GM18951 (cell line): ENCODE data around the gene CA12.

ENCODE experiments used
- POLR2A ChIP-seq: IDR thresholded peaks from 4 replicates; pipeline ENCODE4 v1.6.1; 2011; ENCODE audit warnings: mild to moderate bottlenecking; ENCODE audit not compliant: insufficient read length, insufficient read depth; ENCODE audit errors: extremely low read depth
- in situ Hi-C: fragments of 300-500 bp; cut with MboI; formaldehyde crosslinking; loops from one replicate; pipeline ENCODE4 v1.12.0; 2022; ENCODE audit warnings: low sequenced_read_pairs, mixed read lengths, inconsistent platforms; ENCODE audit not compliant: unreplicated experiment

CA12 gene

GRCh38 chr15:63409179-63409578 lies 27.5 kb upstream of the CA12 start:
- in situ Hi-C loops, result no loop called here

GRCh38 chr15:63408524-63408923 lies 26.9 kb upstream of the CA12 start:
- in situ Hi-C loops, result no loop called here
- TF ChIP-seq POLR2A, result no peak

More at GRCh38 chr15:63409179-63409578, 27.5 kb upstream of the CA12 start:
- TF ChIP-seq POLR2A, result no peak

DNA sequence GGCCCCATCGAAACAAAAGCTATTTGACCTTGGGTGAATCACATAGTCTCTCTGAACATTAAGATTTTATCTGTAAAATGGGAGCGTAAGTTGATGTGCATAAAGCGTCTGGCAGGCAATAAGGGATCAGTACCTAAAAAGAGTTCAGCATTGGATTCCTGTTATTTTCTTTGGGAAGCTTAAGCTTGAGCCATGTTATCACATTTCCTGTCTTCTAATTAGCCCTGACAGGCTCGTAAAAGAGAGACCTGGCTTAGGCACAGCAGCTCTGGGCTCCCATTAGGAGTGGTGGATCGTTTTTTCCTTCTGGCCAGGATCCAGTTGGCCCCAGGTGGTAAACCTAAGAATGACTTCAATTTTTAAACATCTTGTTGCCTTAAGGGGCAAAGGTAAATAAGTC lies 26.0 kb upstream of the CA12 start:
- no peak for TF ChIP-seq POLR2A
- in situ Hi-C loops, result no loop called here

DNA sequence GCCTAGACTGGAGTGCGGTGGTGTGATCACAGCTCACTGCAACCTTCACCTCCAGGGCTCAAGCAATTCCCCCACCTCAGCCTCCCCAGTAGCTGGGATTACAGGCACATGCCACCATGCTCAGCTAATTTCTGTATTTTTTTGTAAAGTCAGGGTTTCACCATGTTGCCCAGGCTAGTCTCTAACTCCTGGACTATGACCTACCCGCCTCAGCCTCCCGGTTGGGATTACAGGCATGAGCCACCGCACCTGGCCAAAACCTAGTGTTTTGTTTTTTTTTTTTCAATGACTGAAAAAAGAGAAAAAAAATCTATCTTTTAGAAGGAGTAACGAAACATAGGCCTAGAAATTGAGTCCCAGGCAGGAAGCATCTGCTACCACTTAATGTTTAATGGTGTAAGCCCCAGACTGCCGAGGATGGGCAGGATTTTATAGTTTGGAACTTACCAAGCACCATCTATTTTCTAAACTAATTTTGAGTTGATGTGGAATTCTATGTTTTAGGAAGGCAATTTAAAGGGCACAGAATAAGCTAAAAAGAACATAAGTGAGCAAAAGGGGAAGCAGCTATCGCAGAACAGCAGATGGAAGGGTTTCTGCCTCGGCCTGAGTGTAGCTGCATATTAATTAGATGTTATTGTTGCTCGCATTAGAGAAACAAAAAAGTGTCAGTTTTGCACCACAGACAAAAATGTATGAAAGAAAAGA lies 24.2 kb upstream of the CA12 start:
- in situ Hi-C loops, result no loop called here
- no peak for TF ChIP-seq POLR2A

DNA sequence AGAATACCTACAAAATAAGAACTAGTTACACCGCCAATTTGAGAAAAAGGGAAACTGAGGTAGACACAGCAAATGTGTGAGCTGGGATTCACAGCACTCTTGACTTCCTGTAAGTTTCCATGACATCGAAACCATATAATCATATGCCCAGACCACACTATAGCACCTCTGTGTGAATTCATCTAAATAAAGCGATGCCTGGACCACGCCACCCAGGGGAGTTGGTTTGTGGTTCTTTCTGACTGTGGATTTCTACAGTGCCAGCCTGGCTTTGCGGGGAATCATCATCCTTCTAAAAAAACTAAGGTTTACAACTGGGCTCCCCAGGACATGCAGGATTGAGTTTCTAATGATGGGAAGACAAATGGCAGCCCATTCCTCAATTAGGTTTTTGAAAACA lies 23.5 kb upstream of the CA12 start:
- no peak for TF ChIP-seq POLR2A
- in situ Hi-C loops, result no loop called here

GRCh38 chr15:63403254-63403945 lies 21.8 kb upstream of the CA12 start:
- in situ Hi-C loops, result loop anchor here (5.0 kb wide), 1 partner anchor 116 kb away; no protein-coding TSS in a partner anchor
- TF ChIP-seq POLR2A, result no peak

DNA sequence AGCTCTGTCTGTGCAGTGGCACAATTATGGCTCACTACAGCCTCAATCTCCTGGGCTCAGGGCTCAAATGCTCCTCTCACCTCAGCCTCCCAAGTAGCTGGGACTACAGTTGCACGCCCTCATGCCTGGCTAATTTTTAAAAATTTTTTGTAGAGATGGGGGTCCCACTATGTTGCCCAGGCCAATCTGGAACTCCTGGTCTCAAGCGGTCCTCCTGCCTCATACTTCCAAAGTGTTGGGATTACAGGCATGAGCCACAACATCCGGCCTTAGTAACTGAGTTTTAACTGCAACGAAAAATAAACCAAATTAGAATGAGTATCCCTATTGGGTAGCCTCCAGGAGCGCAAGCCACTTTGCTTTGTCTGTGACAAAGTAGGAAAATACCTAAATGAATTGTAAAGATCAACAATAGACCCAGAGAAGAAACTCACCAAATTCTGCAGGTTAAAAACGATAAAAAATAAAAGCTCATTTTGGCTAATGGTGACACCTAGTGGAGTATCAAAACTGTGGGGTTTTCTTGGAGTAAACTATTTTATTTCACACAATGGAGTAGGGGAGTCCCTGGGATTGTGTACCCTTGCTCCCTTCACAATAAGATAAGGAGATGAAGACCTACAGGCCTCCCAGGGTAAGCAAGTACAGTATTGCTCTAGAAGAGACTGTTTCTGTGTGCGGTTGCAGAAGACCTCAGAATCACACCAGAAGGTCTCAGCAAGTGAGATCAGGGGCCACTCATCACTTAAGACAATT lies 21.0 kb upstream of the CA12 start:
- no peak for TF ChIP-seq POLR2A
- in situ Hi-C loops, result loop anchor here (5.0 kb wide), 1 partner anchor 115 kb away; no protein-coding TSS in a partner anchor

DNA sequence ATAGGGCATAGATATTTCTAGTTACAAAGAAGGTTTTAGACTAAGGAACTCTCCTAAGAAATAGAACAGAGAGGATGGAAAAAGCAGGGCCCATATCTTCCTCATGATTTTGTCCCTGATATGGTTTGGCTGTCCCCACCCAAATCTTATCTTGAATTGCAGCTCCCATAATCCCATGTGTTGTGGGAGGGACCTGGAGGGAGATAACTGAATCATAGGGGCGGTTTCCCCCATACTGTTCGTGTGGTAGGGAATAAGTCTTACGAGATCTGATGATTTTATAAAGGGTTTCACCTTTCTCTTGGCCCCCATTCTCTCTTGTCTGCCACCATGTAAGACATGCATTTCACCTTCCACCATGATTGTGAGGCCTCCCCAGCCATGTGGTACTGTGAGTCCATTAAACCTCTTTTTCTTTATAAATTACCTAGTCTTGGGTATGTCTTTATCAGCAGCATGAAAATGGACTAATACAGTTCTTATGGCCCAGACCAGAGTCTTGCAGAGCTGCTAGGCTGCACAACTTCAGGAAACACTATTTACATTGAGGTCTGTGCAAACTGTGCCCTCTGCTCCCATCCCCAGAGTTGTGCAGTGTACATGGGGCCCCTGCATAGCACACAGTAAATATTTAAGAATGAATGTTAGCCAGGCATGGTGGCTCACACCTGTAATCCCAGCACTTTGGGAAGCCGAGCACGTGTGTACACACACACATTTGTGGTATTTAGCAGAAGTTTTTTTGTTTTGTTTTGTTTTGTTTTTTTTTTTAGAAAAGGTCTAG lies 20.3 kb upstream of the CA12 start:
- in situ Hi-C loops, result loop anchor here (5.0 kb wide), 1 partner anchor 115 kb away; no protein-coding TSS in a partner anchor

GRCh38 chr15:63401078-63401477 lies 19.4 kb upstream of the CA12 start:
- in situ Hi-C loops, result loop anchor here (5.0 kb wide), 1 partner anchor 114 kb away; no protein-coding TSS in a partner anchor
- no peak for TF ChIP-seq POLR2A

More for the DNA sequence above, 20.3 kb upstream of the CA12 start:
- no peak for TF ChIP-seq POLR2A

GRCh38 chr15:63398456-63398855 lies 16.8 kb upstream of the CA12 start:
- no peak for TF ChIP-seq POLR2A
- in situ Hi-C loops, result no loop called here

- TF ChIP-seq POLR2A, result no peak
- in situ Hi-C loops, result no loop called here
These were observed 14.7 kb upstream of the CA12 start for GRCh38 chr15:63396152-63396928.

- in situ Hi-C loops, result no loop called here
These were observed 14.1 kb upstream of the CA12 start for GRCh38 chr15:63395730-63396151.

More at GRCh38 chr15:63395730-63396151, 14.1 kb upstream of the CA12 start:
- no peak for TF ChIP-seq POLR2A
